ENCODE measurements around the gene HOXB8. TPM values are rescaled to one million over a fixed set of nuclear protein-coding genes. Genes with fewer than 3 reads are reported as not detected.

The HOXB8 gene
- total and polyA plus RNA-seq, 10 of the 15 experiments (the other 5 are each of a cell fraction or from before 2014, with no cell fraction given), result 0.21 TPM; not detected in 9

- TF ChIP-seq STAT3 (IDR thresholded peaks at IDR 0.05; ENCODE audit: low read depth, low read length), result no peak
- no peak for TF ChIP-seq CREB1 (IDR thresholded peaks at IDR 0.05; ENCODE audit: low read depth)
- no peak for TF ChIP-seq POLR2A (IDR thresholded peaks at IDR 0.05; ENCODE audit: low read depth, low read length)
- no peak for TF ChIP-seq MYC (IDR thresholded peaks at IDR 0.05; ENCODE audit: insufficient read depth, insufficient read length, insufficient replicate concordance, low read length, severe bottlenecking)
- TF ChIP-seq JUND (IDR thresholded peaks at IDR 0.05; ENCODE audit: low read depth, low read length), result no peak
- TF ChIP-seq TCF12 (IDR thresholded peaks at IDR 0.05; ENCODE audit: low read depth, low read length), result no peak
- no peak for TF ChIP-seq HDAC6 (IDR thresholded peaks at IDR 0.05; ENCODE audit: unreplicated experiment)
- TF ChIP-seq MYB (IDR thresholded peaks at IDR 0.05; ENCODE audit: borderline replicate concordance, low read depth, low read length), result no peak
- TF ChIP-seq SIX5 (IDR thresholded peaks at IDR 0.05; ENCODE audit: low read depth, low read length, severe bottlenecking), result no peak
- no peak for TF ChIP-seq CREM (IDR thresholded peaks at IDR 0.05; ENCODE audit: low read depth)
- TF ChIP-seq ZBTB40 (IDR thresholded peaks at IDR 0.05; ENCODE audit: borderline replicate concordance), result no peak
- no peak for TF ChIP-seq ZNF622 (IDR thresholded peaks at IDR 0.05)
- no peak for TF ChIP-seq EGR1 (IDR thresholded peaks at IDR 0.05; ENCODE audit: borderline replicate concordance in 1 of 2, low read depth in 2 of 2, low read length in 2 of 2)
Measured at GRCh38 chr17:48655913-48656312, 40.8 kb upstream of the HOXB8 start (continued).
